Measurements from ENCODE around the gene LRP8.

DNA sequence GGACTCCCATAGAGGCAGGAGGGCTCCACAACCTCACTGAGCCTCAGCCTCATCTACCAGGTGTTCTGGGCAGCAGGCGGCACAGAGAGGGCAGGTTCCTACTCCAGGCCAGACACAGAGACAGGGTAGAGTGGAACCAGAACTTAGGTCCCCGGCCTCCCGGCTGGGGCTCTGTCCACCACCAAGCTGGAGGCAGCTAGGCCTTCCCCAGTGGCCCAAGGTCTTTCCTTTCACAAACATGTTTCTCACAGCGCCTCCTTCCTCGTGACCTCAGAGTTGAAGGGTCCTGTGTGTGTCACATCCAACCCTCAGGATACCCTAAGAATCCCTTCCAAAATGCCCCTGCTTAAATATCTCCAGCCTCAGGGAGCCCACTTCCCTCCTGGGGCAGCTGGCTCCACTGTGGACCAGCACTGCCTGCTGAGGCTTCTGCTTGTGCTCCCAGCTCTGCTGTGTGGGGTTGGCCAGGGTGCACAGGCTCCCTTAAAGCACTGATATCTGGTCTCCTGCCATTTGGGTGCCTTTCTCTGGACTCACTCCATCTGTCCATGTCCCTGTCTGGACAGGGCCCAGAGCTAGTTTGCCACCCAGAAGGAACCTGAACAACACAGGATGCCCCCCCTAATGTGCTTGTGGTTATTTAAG is 56.3 kb downstream of the LRP8 start:
- TF ChIP-seq EZH2 (IDR thresholded peaks at IDR 0.05; ENCODE audit: borderline replicate concordance, low read depth, low read length, severe bottlenecking) (no peak), POLR2AphosphoS5 (IDR thresholded peaks at IDR 0.05; ENCODE audit: insufficient read depth, low read depth, low read length) (no peak)
